IPS DF 6.9 (cell line): ENCODE results near the gene CAPN7.

Experiments used
- DNase-seq: peaks from one replicate; pipeline ENCODE4 v3.0.0-alpha.2; 2013; ENCODE audit warnings: low read depth, low spot score
- H3K27ac ChIP-seq: one replicate; pipeline ENCODE4 v1.5.1; 2013; ENCODE audit warnings: low read length, control low read depth
- H3K27me3 ChIP-seq: 2 replicates; pipeline ENCODE4 v1.6.1; 2013; ENCODE audit warnings: mild to moderate bottlenecking, low read length; ENCODE audit not compliant: control insufficient read depth, insufficient read depth
- H3K36me3 ChIP-seq: 2 replicates; pipeline ENCODE4 v1.6.1; 2013; ENCODE audit warnings: low read length; ENCODE audit not compliant: control insufficient read depth, insufficient read depth
- H3K4me1 ChIP-seq: 2 replicates; pipeline ENCODE4 v1.6.1; 2013; ENCODE audit warnings: low read length; ENCODE audit not compliant: control insufficient read depth, insufficient read depth
- H3K4me3 ChIP-seq: 2 replicates; pipeline ENCODE4 v1.5.1; 2013; ENCODE audit warnings: mild to moderate bottlenecking, low read length
- H3K9me3 ChIP-seq: 2 replicates; pipeline ENCODE4 v1.6.1; 2013; ENCODE audit warnings: low read length, inconsistent platforms; ENCODE audit not compliant: control insufficient read depth, insufficient read depth
- WGBS: extraction: QIAGEN DNeasy Blood & Tissue Kit; methylation state at CpG from one replicate; pipeline ENCODE4 v1.1.7; 2013; ENCODE audit warnings: mixed read lengths, missing lambda C conversion rate; ENCODE audit not compliant: insufficient read length, insufficient coverage; 5-methylcytosine and 5-hydroxymethylcytosine counted together

CAPN7 gene

GRCh38 chr3:15287565-15288330 lies 81.7 kb downstream of the CAPN7 start:
- Histone ChIP-seq H3K4me3 (no peak overlapping the region), H3K9me3 (no peaks in the 10 kb centered on the region), H3K4me1 (0 out of 2 replicates have a peak, but pooled peaks cover 3% of the 10 kb centered on the region), H3K27me3 (no peaks in the 10 kb centered on the region), H3K36me3 (no peaks in the 10 kb centered on the region), H3K27ac (no peak overlapping the region)
- DNase-seq = no peak
- no CpG with 5 or more reads among the region's 13 CpGs for WGBS

- Histone ChIP-seq H3K27ac (no peak overlapping the region), H3K4me3 (no peak overlapping the region), H3K4me1 (0 out of 2 replicates have a peak, but pooled peaks cover 3% of the 10 kb centered on the region), H3K9me3 (no peaks in the 10 kb centered on the region), H3K27me3 (no peaks in the 10 kb centered on the region), H3K36me3 (no peaks in the 10 kb centered on the region)
- no CpG with 5 or more reads among the region's 10 CpGs for WGBS
- no peak for DNase-seq
Measured at GRCh38 chr3:15288331-15289035, 82.4 kb downstream of the CAPN7 start.

- H3K27ac ChIP-seq = no peak overlapping the region
- no peak overlapping the region for H3K4me3 ChIP-seq
- H3K36me3 ChIP-seq = no peaks in the 10 kb centered on the region
- no CpG with 5 or more reads among the region's 1 CpG for WGBS
- 0 out of 2 replicates have a peak, but pooled peaks cover 3% of the 10 kb centered on the region for H3K4me1 ChIP-seq
- no peaks in the 10 kb centered on the region for H3K9me3 ChIP-seq
- H3K27me3 ChIP-seq = no peaks in the 10 kb centered on the region
- DNase-seq = no peak
Measured at GRCh38 chr3:15289661-15290060, 83.6 kb downstream of the CAPN7 start.

GRCh38 chr3:15290736-15291135 lies 84.7 kb downstream of the CAPN7 start:
- Histone ChIP-seq H3K9me3 (no peaks in the 10 kb centered on the region), H3K4me1 (0 out of 2 replicates have a peak, but pooled peaks cover 1% of the 10 kb centered on the region), H3K4me3 (no peak overlapping the region), H3K27me3 (no peaks in the 10 kb centered on the region), H3K36me3 (no peaks in the 10 kb centered on the region), H3K27ac (no peak overlapping the region)
- WGBS = no CpG with 5 or more reads among the region's 3 CpGs
- DNase-seq = no peak

- H3K9me3 ChIP-seq = no peaks in the 10 kb centered on the region
- no peaks in the 10 kb centered on the region for H3K36me3 ChIP-seq
- no peak for DNase-seq
- 0 out of 2 replicates have a peak, but pooled peaks cover 1% of the 10 kb centered on the region for H3K4me1 ChIP-seq
- H3K27ac ChIP-seq = no peak overlapping the region
- H3K4me3 ChIP-seq = no peak overlapping the region
- H3K27me3 ChIP-seq = no peaks in the 10 kb centered on the region
- no CpG with 5 or more reads among the region's 6 CpGs for WGBS
Measured at GRCh38 chr3:15291589-15292541, 85.8 kb downstream of the CAPN7 start.

GRCh38 chr3:15292765-15293522 lies 86.9 kb downstream of the CAPN7 start:
- Histone ChIP-seq H3K4me3 (no peak overlapping the region), H3K4me1 (0 out of 2 replicates have a peak, but pooled peaks cover 1% of the 10 kb centered on the region), H3K27ac (no peak overlapping the region), H3K27me3 (no peaks in the 10 kb centered on the region), H3K36me3 (no peaks in the 10 kb centered on the region), H3K9me3 (no peaks in the 10 kb centered on the region)
- no CpG with 5 or more reads among the region's 13 CpGs for WGBS
- no peak for DNase-seq

GRCh38 chr3:15294929-15295328 lies 88.9 kb downstream of the CAPN7 start:
- Histone ChIP-seq H3K27ac (no peak overlapping the region), H3K4me3 (no peak overlapping the region), H3K4me1 (0 out of 2 replicates have a peak, but pooled peaks cover 1% of the 10 kb centered on the region), H3K36me3 (no peaks in the 10 kb centered on the region), H3K27me3 (no peaks in the 10 kb centered on the region), H3K9me3 (no peaks in the 10 kb centered on the region)
- DNase-seq = no peak
- WGBS = no CpG with 5 or more reads among the region's 5 CpGs

GRCh38 chr3:15295506-15295905 lies 89.5 kb downstream of the CAPN7 start:
- no peak for DNase-seq
- Histone ChIP-seq H3K27ac (no peak overlapping the region), H3K27me3 (no peaks in the 10 kb centered on the region), H3K9me3 (no peaks in the 10 kb centered on the region), H3K36me3 (no peaks in the 10 kb centered on the region), H3K4me3 (no peak overlapping the region), H3K4me1 (0 out of 2 replicates have a peak, but pooled peaks cover 1% of the 10 kb centered on the region)
- WGBS = no CpG with 5 or more reads among the region's 6 CpGs

GRCh38 chr3:15297608-15298350 lies 91.7 kb downstream of the CAPN7 start:
- H3K9me3 ChIP-seq = no peaks in the 10 kb centered on the region
- WGBS = no CpG with 5 or more reads among the region's 4 CpGs
- no peaks in the 10 kb centered on the region for H3K4me1 ChIP-seq
- H3K36me3 ChIP-seq = no peaks in the 10 kb centered on the region
- H3K27me3 ChIP-seq = no peaks in the 10 kb centered on the region
- no peak for DNase-seq
- no peak overlapping the region for H3K4me3 ChIP-seq
- H3K27ac ChIP-seq = no peak overlapping the region
